GM18520 (cell line): Measurements from ENCODE around the gene SLC5A11.
"Not testable (repeated sequence)": the region's sequence is repeated elsewhere in the genome, so short reads cannot be mapped to it uniquely, and the experiment has no call there.

ENCODE experiments used
- ATAC-seq: cut with Tn5 transposase; IDR thresholded peaks from one replicate; pipeline ENCODE4 v1.9.1; 2021; ENCODE audit not compliant: unreplicated experiment

Gene SLC5A11

GRCh38 chr16:24834459-24835335 lies 11.1 kb upstream of the SLC5A11 start:
- no peak for ATAC-seq

GRCh38 chr16:24836836-24837235 lies 8.9 kb upstream of the SLC5A11 start:
- ATAC-seq = no peak

- no peak for ATAC-seq
These were observed 7.8 kb upstream of the SLC5A11 start for GRCh38 chr16:24837969-24838368.

GRCh38 chr16:24838554-24839266 lies 7.1 kb upstream of the SLC5A11 start:
- no peak for ATAC-seq

GRCh38 chr16:24839347-24839972 lies 6.3 kb upstream of the SLC5A11 start:
- ATAC-seq = no peak

GRCh38 chr16:24841291-24841690 lies 4.5 kb upstream of the SLC5A11 start:
- ATAC-seq = no peak

GRCh38 chr16:24844101-24845030 lies 1.4 kb upstream of the SLC5A11 start:
- no peak for ATAC-seq

GRCh38 chr16:24845031-24845365 lies 765 bp upstream of the SLC5A11 start:
- not testable (repeated sequence) for ATAC-seq

- no peak for ATAC-seq
These were observed 990 bp downstream of the SLC5A11 start for GRCh38 chr16:24846548-24847357.

GRCh38 chr16:24847358-24847664 lies 1.5 kb downstream of the SLC5A11 start:
- ATAC-seq = no peak

- no peak for ATAC-seq
These were observed 2.3 kb downstream of the SLC5A11 start for GRCh38 chr16:24848065-24848464.

- ATAC-seq = no peak
These were observed 3.9 kb downstream of the SLC5A11 start for GRCh38 chr16:24849641-24850040.

GRCh38 chr16:24850289-24850938 lies 4.7 kb downstream of the SLC5A11 start:
- ATAC-seq = no peak

GRCh38 chr16:24851700-24852099 lies 5.9 kb downstream of the SLC5A11 start:
- ATAC-seq = no peak

- no peak for ATAC-seq
These were observed 6.5 kb downstream of the SLC5A11 start for GRCh38 chr16:24852281-24852721.

GRCh38 chr16:24853169-24853824 lies 7.5 kb downstream of the SLC5A11 start:
- ATAC-seq = no peak

- ATAC-seq = no peak
These were observed 8.1 kb downstream of the SLC5A11 start for GRCh38 chr16:24853830-24854229.

GRCh38 chr16:24854607-24855171 lies 8.9 kb downstream of the SLC5A11 start:
- ATAC-seq = no peak

GRCh38 chr16:24855678-24856077 lies 9.9 kb downstream of the SLC5A11 start:
- no peak for ATAC-seq
